ENCODE results near the gene GLRX. TPM values are rescaled to one million over a fixed set of nuclear protein-coding genes. Genes with fewer than 3 reads are reported as not detected.

Gene GLRX
- total and polyA plus RNA-seq, 2 of the 13 experiments (the other 11 are each of a cell fraction or from before 2014, with no cell fraction given), result 63.8 to 499 TPM

GRCh38 chr5:95812074-95812471 is 10.5 kb downstream of the GLRX start (continued):
- TF ChIP-seq ZNF574 (CRISPR knock-in tag; IDR thresholded peaks at IDR 0.05), result 0 out of 2 replicates have a peak, but pooled peaks have one; percentile 42
- peak; percentile 37; the same call in 1 of the 2 replicates for TF ChIP-seq TCF7L2 (IDR thresholded peaks at IDR 0.05; ENCODE audit: low read depth, low read length)
- no peak for TF ChIP-seq PHF20 (CRISPR knock-in tag; IDR thresholded peaks at IDR 0.05)
- peak; percentile 83 for TF ChIP-seq GATAD2A (CRISPR knock-in tag; IDR thresholded peaks at IDR 0.05)
- TF ChIP-seq HNF4G (IDR thresholded peaks at IDR 0.05; ENCODE audit: borderline replicate concordance, low read depth, low read length), result no peak
- TF ChIP-seq HNF4G (CRISPR knock-in tag; IDR thresholded peaks at IDR 0.05; ENCODE audit: borderline replicate concordance, low read depth), result peak; percentile 45; the same call in 1 of the 2 replicates
- TF ChIP-seq KAT7 (CRISPR knock-in tag; IDR thresholded peaks at IDR 0.05; ENCODE audit: borderline replicate concordance), result peak; percentile 34; the same call in 1 of the 2 replicates
- no peak for TF ChIP-seq HDAC6 (IDR thresholded peaks at IDR 0.05; ENCODE audit: low read depth, low read length)
- peak; percentile 72; the same call in 1 of the 2 replicates for TF ChIP-seq ZBTB7B (CRISPR knock-in tag; IDR thresholded peaks at IDR 0.05)
- 0 out of 4 replicates have a peak, but pooled peaks of 1 of the 2 experiments have one; percentile 43 for TF ChIP-seq KLF16 (CRISPR knock-in tag; IDR thresholded peaks at IDR 0.05)
- peak; percentile 89 for TF ChIP-seq TGIF2 (CRISPR knock-in tag; IDR thresholded peaks at IDR 0.05)
- no peak for TF ChIP-seq TBP (CRISPR knock-in tag; IDR thresholded peaks at IDR 0.05)
- 0 out of 2 replicates have a peak, but pooled peaks have one; percentile 41 for TF ChIP-seq FOXA3 (CRISPR knock-in tag; IDR thresholded peaks at IDR 0.05)
- TF ChIP-seq ZNF33B (CRISPR knock-in tag; IDR thresholded peaks at IDR 0.05), result no peak
- TF ChIP-seq SRY (CRISPR knock-in tag; IDR thresholded peaks at IDR 0.05), result no peak
- TF ChIP-seq MTF2 (CRISPR knock-in tag; IDR thresholded peaks at IDR 0.05; ENCODE audit: borderline replicate concordance), result no peak
- peak; percentile 17; the same call in 1 of the 2 replicates for TF ChIP-seq CTCF (CRISPR knock-in tag; IDR thresholded peaks at IDR 0.05)
- peak; percentile 58; the same call in 1 of the 2 replicates for TF ChIP-seq ZNF547 (CRISPR knock-in tag; IDR thresholded peaks at IDR 0.05)
- peak; percentile 53 for TF ChIP-seq PHF21A (CRISPR knock-in tag; IDR thresholded peaks at IDR 0.05)
- TF ChIP-seq HIVEP1 (CRISPR knock-in tag; IDR thresholded peaks at IDR 0.05), result 0 out of 2 replicates have a peak, but pooled peaks have one; percentile 41
- TF ChIP-seq CSRNP1 (CRISPR knock-in tag; IDR thresholded peaks at IDR 0.05), result no peak
- no peak for TF ChIP-seq ZNF296 (CRISPR knock-in tag; conservative IDR thresholded peaks at IDR 0.05)
- TF ChIP-seq ZFP91 (CRISPR knock-in tag; IDR thresholded peaks at IDR 0.05; ENCODE audit: borderline replicate concordance), result peak; percentile 23; the same call in 1 of the 2 replicates
- peak; percentile 83; the same call in 1 of the 2 replicates for TF ChIP-seq MEIS2 (CRISPR knock-in tag; IDR thresholded peaks at IDR 0.05)

Measured in HepG2 (cell line).